CD4-positive, alpha-beta T cell treated with Interleukin-6 for 4 hours (primary cell): ENCODE measurements around the gene SIT1.

Source experiments
- DNase-seq: peaks from one replicate; pipeline ENCODE4 v3.0.0-alpha.2; 2020; ENCODE audit warnings: mixed read lengths

SIT1 gene, protein sequence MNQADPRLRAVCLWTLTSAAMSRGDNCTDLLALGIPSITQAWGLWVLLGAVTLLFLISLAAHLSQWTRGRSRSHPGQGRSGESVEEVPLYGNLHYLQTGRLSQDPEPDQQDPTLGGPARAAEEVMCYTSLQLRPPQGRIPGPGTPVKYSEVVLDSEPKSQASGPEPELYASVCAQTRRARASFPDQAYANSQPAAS

DNA sequence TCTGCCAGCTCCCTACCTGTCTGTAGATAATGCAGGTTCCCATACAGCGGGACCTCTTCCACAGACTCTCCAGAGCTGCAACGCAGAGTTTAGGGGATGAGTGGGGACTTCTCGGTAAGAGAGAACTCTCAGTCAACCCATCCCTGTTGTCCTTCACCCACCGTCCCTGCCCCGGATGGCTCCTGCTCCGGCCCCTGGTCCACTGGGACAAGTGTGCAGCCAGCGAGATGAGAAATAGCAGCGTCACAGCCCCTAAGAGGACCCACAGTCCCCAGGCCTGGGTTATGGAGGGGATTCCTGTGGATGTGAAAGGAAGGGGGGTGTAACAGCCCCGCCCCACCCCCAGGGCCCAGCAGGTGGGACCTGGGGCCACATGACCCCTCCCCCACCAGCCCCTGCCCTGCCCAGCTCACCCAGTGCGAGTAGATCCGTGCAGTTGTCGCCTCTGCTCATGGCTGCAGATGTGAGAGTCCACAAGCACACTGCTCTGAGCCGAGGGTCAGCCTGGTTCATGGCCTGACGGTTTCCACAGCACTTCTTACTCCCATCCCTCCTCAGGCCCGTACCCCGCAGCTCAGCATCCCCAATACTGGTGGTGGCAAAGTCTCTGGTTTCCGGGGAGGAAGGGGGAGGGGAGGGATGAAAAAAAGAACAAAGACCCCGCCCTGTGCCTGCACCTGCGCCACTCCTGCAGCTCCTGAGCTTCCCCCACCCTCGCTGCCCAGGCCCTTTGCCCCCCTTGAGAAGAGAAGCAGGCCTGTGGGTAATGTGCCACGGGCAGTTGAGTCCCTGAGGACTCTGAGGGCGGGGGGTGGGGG, at the start of gene SIT1:
TSS of gene SIT1 (minus strand) at position 591 of the 818 bp plus-strand sequence. CDS start at position 513, 78 bp downstream.
- peak; percentile 65 for DNase-seq

DNA sequence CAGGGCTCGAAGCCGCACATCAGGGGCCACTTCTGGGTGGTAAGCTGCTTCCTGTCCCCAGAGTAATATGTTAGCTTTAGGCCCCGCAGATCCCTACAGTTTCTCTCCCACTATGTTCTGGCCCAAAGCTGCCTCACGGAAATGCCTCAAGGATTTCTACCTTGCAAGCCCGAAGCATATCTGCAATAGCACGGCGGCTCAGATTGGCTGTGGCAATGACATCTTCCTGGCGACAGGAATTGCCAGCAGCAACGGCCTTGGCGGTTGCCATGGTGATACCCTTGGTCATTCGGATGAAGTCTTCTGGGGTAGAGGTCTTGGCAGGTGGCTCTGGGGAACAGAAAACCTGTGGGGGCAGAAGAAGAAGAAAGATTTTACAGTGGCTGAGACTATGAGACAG, 49.3 kb upstream of the SIT1 start:
- DNase-seq: no peak

DNA sequence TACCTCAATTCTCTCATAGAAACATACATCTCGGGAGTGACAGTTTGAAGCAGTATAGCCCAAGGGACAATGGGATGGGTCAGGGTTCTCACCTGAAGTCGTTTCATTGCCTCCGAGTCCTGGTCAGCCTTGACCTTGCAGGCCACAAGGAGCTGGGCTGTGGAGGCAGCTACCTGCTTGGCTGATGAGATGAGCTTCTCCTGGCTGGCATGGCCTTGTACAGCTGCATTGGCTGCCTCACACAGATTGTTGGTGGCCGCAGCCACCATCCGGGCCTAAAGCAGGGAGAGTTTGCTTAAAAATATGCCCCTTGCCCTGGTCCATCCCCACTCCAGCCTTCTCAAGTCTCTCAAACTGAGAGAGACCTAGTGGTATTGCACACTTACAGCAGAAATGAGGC, 47.5 kb upstream of the SIT1 start:
- DNase-seq: no peak

DNA sequence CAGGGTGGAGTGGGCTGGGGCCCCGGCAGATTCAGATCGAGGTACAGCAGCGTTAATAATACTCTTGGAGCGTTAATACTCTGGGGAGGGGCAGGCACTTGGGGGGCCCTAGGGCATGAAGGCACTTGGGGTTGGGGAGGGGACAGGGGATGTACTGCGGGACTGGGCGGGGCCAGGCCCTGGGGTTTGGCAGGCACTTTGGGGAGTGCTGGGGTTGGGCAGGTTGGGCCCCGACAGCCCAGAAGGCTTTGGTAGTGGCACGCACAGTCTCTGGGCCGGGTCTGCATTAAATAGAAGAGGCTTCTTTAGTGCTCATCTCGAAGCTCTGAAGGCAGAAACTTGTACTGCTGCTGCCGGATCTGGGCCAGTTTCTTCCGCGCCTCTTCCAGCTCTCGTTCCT, 46.8 kb upstream of the SIT1 start:
- no peak for DNase-seq

DNA sequence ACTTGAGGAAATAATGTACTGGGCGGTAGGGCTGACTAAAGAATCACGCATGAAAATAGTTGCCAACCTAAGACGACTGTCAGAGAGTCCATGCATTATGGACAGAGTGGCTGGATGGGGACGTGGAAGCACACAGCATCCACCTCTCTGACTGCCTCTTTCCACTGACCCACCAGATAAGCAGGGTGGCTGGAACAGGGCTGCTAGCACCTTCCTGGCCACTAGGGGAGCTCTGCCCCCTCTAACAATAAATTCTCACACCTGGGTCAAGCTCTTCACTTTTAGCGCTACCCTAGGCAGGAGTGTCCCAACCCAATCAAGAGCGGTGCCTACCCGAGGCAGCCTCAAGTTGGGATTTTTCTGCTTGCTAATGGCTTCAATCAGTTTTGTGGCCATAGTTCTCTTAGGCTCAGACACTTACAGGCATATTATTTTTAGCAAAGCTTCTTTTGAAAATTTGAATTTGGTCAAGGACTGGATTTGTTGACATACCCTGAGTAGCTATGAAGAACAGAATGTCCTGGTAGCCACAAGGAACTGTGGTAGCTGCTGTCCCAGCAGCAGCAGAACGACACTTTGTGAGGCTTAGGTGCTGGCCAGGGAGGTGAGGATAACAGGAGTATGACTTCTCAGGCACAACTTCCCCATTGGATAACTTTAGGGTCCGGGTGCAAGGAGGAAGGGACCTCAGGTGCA, 45.9 kb upstream of the SIT1 start:
- DNase-seq: peak; percentile 69

DNA sequence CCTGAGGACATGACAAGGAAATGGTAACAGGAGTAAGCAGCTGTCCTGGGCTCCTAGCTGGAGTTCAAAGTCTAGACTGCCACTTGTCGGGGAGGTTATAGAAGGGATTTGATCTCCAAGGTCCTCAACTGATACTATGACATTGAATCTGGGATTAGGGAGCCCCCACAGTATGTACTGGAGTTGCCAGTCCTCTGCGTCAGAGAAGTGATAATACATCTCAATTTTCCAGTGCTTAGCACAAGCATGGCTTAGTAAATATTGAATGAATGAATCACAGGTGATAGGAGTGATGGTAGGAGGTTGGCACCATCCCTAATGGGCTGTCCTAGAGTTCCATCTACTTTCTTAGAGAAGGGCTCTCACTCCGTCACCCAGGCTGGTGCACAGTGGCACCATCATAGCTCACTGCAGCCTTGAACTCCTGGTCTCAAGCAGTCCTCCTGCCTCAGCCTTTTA, 45.2 kb upstream of the SIT1 start:
- DNase-seq: no peak

DNA sequence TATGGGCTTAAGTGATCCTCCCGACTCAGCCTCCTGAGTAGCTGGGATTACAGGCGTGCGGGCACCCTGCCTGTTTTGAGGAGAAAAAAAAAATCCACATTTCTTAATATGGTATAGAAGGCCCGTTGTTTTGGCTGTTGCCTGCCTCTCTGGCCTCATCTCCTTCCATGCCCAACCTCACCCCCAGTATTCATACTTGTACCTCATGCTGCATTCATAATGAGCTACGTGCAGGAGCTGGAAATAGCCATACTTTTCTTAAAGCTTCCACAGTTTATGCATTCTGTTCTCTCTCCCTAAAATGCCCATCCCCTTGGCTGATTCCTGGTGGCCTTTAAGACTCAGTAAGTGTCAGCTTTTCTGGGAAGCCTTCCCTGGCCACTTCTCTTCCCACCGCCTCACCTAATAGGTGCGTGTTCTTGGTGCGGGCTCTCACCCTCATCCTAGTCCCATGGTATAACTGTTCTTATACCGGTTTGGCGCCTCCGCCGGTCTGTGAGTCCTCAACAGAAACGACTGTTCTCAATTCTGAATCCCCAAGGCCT, 41.1 kb upstream of the SIT1 start:
- DNase-seq: no peak

DNA sequence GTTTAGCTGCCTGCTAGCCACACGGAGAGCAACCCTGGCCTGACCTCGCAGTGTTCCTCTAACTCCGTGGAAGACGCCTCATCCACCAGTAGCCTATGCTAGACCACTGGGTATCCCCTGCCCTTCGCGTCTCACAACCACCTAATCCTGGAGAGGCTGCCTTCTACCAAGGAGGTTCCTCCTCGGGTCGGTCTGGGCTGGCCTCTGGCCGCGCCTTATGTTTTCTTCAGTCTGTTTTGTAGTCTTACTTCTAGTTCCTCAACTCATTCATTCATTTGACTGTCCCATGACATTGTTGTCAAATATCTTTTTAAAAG, 40.6 kb upstream of the SIT1 start:
- no peak for DNase-seq

DNA sequence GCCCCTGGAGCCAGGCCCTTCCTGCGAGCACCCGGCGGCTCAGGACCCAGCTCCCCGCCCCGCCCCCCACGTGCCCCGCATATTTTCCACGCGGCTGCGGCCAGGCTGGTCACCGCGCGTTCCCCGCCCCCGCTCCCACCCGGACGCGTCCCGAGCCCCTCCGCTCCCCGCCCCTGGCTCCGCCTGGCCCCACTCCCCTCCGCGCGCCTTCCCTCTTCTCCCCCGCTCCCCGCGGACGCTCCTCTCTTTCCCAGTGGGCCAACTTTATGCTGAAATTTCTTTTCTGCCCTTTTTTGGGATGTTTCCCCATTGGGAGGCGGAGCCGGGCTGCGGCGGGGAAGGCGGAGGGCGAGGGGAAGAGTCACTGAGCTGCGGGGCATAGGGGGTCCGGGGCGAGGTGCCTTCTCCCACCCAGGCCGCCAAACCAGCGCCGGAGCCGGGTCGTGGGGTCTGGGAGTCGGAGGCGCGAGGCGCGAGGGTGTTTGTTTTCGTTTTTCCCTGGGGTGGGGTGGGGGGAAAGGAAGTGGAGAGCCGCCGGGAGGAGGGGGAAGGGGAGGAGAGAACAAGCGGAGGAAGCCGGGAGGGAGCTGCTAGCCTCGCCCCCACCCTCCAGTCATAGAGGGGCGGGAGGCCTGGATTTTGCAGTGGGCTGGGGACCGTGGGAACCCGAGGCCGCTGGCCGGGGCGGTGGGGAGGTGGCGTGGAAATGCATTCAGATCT, 40.0 kb upstream of the SIT1 start:
- DNase-seq: peak; percentile 63

DNA sequence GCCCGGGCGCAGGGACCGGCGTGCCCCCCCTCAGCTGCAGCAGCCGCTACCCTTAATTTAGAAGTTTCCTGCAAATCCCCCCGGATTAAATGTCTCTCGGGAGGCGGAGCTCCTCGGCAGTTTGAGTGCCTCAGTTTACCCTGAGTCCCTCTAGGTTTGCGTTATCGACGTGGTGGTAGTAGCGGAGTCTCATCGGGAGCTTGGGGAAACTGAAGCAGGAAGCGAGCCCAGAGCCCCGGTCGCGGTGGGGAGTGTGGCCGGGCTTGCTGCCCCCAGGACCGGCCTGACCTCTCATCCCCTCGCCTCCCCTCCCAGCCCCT, 39.5 kb upstream of the SIT1 start:
- DNase-seq: no peak

DNA sequence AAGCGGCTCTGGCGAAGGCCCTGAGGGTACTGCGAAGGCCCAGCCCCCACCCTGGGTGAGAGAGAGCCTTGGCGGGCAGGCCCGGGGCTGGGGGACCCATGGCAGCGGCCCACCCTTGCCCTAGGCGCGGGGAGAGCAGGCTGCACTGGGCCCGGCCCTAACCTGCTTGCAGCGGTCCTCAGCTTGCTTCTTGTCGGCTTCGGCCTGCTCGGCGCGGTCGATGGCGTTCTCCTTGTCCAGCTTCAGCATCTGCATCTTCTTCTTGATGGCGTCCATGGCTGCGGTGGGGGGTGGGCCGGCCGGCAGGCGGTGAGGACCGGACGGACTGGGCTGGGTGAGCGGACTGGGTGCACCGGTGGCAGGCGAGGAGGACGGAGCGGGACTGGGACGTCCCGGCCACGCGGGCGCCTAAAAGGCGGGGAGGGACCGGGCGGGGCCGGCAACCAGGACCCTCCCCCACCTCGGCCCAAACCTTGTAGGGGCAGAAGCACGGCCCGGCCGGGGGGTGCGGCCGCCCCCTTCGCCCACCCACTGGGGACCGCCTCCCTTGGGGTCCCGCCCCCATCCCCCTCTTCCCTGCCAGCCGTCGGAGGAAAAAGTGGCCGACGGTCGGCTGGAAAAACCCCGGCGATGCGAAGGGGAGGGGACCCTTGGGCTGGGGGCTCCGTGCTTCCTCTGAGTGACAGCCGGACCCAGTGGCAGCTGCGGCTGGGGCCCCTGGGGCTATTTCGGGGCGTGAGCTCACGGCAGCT, 39.0 kb upstream of the SIT1 start, which contains the start of gene TPM2:
TSS of gene TPM2 (minus strand) at position 384 of the 752 bp plus-strand sequence. CDS start at position 276, 108 bp downstream.
- DNase-seq: no peak

DNA sequence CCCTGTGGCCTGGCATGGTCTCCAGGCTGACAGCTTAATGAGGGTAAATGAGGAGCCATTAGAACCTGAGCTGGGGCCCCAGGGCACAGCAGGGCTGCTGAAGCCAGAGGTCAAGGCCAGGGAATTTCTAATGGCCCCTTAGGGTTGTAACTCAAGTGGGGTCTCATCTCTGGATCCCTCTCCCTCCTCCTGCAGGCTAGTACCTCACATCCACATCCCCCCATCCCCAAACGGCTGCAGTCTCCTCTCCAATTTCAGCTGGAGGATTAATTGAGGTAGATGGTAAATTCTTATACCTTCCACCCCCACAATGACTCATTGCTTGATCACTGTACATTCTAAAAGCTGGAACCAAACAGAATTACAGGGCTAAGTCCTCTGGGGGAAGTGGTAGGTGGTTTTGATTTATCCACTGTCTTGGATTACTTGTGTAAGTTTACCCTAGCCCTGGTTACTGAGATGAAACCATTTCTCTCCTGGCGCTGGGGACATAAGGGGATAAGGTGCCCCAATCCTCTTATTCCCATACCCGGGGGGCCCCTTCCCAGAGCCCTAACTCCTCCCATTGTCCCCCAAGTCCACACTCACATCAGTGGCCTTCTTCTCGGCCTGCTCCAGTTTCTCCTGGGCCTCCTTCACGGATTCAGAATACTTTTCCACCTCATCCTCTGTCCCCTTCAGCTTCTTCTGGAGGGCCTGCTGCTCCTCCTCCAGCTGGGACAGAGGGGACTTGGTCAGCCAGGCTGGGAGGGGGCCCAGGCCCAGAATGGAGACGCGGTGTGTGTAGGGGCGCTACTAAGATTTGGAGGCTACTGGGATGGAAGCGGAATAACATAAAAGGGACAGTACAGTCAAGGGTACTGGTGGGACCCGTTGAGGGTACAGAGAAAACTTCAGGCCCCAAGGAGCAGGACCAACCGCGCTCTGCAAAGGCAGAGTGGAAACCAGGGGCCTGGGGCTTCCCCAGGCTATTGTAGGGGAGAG, 38.1 kb upstream of the SIT1 start:
- no peak for DNase-seq

DNA sequence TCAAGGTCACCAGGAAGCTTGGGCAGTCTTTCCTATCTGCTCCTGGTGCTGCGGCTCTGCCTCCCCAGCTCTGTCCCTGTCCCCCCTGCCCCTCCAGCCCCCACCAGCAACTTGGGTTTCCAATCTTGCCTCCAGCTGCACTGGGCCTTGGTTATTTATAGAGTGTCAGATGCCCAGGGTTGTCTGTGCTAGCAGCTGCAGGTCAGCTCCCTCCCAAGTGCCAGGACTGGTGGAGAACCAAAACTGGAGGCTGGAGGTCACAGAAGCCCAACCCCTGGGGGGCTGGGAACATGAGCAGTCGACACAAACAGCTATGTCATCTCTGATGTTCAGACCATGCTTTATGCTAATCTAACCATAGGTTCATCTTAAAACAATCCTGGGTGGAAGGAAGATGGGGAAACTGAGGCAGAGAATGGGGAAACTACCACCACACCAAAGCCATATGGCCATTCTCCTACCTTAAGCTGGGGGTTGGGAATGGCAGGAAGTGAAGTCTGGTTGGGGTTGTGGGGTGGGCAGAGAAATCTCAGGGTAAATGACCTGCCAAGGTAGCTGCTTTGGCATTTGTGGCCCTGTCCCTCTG, 37.3 kb upstream of the SIT1 start:
- no peak for DNase-seq

DNA sequence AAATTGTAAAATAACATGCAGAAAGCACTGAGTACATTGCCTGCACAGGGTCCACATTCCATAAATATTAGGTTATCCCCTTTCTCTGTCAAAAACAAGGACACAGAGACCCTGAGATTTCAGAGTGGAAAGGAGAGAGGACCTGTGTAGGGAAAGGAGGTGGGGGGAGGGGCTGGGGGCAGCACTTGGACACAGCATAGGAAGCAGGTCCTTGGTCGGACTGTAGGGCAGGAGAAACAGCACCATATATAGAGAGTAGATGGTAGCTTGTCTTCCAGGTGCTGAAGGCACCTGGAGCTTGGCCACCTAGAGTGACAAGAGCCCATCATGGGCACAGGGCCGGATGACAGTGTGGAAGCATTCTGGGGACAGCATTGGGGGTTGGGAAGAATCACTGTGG, 36.6 kb upstream of the SIT1 start:
- no peak for DNase-seq

DNA sequence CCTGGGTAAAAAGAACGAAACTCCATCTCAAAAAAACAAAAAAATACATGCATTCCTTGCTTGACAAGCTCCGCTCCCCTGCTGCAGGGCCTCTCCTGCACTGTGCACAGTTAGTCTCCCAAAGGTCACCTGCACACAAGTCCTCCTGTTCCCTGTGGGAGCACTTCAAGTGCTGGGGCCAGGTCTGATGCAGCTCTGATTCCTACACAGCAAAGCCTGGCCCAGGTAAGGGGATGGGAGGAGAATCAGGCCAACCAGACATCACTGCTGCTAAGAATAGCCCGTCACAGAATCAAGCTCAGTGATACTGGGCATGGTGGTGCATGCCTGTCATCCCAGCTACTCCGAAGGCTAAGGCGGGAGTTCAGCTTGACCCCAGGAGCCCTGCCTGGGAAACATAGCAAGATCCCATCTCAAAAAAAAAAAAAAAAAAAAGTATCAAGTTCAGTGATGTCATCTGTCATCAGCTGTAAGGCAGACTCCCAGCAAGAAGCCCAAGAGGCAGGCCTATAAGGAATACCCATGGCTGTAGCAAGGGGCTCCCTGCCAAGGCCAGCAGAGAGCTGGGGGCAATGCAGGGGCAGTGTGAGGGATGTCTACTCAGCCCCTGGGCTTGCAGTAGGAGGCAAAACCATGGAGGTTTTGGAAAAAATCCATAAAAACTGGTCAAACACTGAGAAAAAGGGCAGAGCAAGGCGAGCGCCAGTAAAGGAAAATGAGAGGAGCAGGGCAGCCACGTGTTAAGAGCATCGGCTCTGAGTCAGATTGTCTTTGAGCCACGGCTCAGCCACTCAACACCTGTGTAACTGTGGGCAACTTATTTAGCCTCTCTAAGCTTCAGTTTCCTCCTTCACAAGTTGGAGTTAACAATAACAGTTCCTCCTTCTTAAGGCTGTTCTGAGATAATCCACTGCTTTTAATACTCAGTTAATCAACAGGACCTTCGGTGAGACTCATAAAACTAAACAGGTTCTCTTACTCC, 35.8 kb upstream of the SIT1 start:
- DNase-seq: no peak

DNA sequence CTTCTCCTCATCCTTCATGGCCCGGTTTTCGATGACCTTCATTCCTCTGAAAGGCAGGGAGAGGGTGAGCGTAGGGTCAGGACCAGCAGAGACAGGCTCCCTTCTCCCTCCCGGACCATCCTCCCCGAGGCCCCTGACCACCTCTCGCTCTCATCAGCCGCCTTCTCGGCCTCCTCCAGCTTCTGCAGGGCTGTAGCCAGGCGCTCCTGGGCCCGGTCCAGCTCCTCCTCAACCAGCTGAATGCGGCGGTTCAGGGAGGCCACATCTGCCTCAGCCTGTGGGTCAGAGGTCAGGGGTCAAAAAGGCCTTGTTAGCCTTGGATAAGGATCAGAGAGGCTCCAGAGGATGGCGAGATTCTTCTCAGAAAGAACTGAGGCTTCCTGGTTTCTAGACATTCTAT, 34.8 kb upstream of the SIT1 start:
- DNase-seq: no peak

DNA sequence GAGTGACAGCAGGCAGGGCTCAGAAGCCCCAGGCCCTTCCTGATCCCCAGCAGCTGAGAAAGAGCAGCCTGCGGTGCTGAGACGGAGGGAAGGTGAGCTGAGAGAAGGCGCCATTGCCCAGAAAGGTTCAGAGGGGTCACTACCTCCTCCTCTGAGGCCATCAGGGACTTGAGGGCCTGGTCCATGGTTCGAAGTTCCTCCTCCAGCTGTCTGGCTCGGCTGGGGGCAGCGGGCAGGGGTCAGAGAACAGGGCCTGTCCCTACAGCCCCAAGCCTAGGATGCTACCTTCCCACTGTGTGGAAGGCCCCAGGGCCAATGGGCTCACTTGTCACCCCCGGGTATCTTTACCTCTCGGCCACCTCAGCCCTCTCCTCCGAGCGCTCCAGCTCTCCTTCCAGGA, 34.2 kb upstream of the SIT1 start:
- no peak for DNase-seq

DNA sequence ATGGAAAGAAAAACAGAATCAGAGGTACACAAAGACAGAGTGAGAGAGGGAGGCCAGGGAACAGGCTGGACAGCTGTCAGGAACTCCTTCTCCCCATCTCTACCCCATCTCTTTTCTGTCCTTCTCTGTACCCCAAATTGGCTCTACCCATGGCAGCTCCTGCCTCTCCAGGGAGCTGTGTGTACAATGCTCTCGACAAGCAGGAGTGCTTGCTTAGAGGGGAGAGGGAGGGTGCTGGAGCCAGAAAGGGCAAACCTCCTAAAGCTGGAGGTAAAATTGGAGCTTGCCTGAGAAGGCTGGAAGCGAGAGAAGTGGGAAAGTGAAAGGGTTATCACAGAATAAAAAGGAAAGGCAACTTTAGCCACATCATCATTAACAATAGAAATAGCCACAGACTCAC, 32.6 kb upstream of the SIT1 start:
- DNase-seq: no peak

DNA sequence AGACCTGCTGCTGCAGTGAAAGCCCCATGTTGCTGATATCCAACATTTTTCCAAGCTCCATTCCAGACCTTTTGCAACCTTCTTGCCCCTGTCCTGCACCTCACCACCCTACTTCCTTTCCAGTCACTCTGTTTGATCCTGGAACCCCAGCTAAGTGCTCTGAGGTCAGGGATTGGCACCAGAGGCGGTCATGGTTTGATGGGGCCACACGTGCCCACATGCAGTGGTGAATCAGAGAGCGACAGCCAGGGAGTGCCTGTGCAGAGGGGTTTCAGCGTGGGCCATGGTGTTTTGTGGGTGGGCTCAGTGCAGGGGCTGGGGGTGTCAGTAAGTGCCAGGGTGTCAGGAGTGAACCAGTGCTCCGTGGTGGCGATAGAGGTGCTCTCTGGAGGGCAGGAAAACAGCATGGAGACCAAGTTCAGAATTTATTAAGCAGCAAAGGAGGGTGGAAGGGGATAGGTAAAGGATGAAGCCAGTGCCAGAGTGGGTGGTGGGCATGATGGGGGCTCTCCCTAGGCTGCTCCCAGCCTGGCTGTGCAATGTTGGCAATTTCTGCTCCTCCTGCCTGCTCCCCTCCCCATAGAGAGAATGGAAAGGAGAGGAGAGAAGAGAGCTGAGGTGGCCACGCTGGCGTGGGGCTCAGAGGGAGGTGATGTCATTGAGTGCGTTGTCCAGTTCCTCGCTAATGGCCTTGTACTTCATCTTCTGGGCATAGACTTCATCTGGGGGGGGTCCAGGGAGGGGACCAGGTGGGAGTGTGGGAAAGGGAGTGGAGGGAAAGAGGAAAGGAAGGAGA, 32.0 kb upstream of the SIT1 start:
- DNase-seq: no peak
